ENCODE results near the gene AADAT. TPM values are rescaled to one million over a fixed set of nuclear protein-coding genes. Genes with fewer than 3 reads are reported as not detected.

Gene AADAT
- total and polyA plus RNA-seq, 9 of the 15 experiments (the other 6 are each of a cell fraction or from before 2014, with no cell fraction given): 0.06 to 0.07 TPM; not detected in 7

- TF ChIP-seq AFF1 (IDR thresholded peaks at IDR 0.05; ENCODE audit: low read depth in 1 of 2, partially characterized antibody in 2 of 2): no peak
- TF ChIP-seq LARP7 (IDR thresholded peaks at IDR 0.05): no peak
- TF ChIP-seq TAF7 (tag; IDR thresholded peaks at IDR 0.05): 0 out of 2 replicates have a peak, but pooled peaks have one; percentile 24
- no peak for TF ChIP-seq XRCC5 (IDR thresholded peaks at IDR 0.05; ENCODE audit: low read depth, low read length)
- no peak for TF ChIP-seq CBX1 (IDR thresholded peaks at IDR 0.05; ENCODE audit: low read depth)
- TF ChIP-seq ZBED1 (IDR thresholded peaks at IDR 0.05): no peak
Observed at GRCh38 chr4:170026253-170027021, 63.3 kb downstream of the AADAT start, which contains the start of gene MFAP3L (continued).

All from K562 (cell line).